ENCODE results near the gene PPP1R12B. TPM values are rescaled to one million over a fixed set of nuclear protein-coding genes. Genes with fewer than 3 reads are reported as not detected.
"Not testable (repeated sequence)": the region's sequence is repeated elsewhere in the genome, so short reads cannot be mapped to it uniquely, and the experiment has no call there.

Gene PPP1R12B
- polyA plus RNA-seq, 1 donor = 51.8 TPM

- not testable (repeated sequence) for H3K4me3 ChIP-seq (ENCODE audit: low read length); H3K27ac ChIP-seq (ENCODE audit: low read length); H3K36me3 ChIP-seq (ENCODE audit: control insufficient read depth, insufficient read depth, low read length); H3K9me3 ChIP-seq (ENCODE audit: control insufficient read depth, low read depth, low read length); H3K27me3 ChIP-seq (ENCODE audit: control insufficient read depth, insufficient read depth, low read length); H3K4me1 ChIP-seq (ENCODE audit: control insufficient read depth, insufficient read depth, low read length); DNase-seq
Measured at GRCh38 chr1:202417762-202418201, 69.3 kb downstream of the PPP1R12B start.

- not testable (repeated sequence) for H3K27me3 ChIP-seq (ENCODE audit: control insufficient read depth, insufficient read depth, low read length); H3K4me3 ChIP-seq (ENCODE audit: low read length); H3K4me1 ChIP-seq (ENCODE audit: control insufficient read depth, insufficient read depth, low read length); H3K36me3 ChIP-seq (ENCODE audit: control insufficient read depth, insufficient read depth, low read length); H3K27ac ChIP-seq (ENCODE audit: low read length); H3K9me3 ChIP-seq (ENCODE audit: control insufficient read depth, low read depth, low read length); DNase-seq
- WGBS (ENCODE audit: insufficient coverage, low lambda C conversion rate) = 100% methylated on average over 2 of the region's 3 CpGs
Measured at GRCh38 chr1:202419731-202420130, 71.2 kb downstream of the PPP1R12B start.

GRCh38 chr1:202420422-202421094, 72.1 kb downstream of the PPP1R12B start:
- not testable (repeated sequence) for H3K27me3 ChIP-seq (ENCODE audit: control insufficient read depth, insufficient read depth, low read length); H3K9me3 ChIP-seq (ENCODE audit: control insufficient read depth, low read depth, low read length); DNase-seq; H3K4me1 ChIP-seq (ENCODE audit: control insufficient read depth, insufficient read depth, low read length); H3K27ac ChIP-seq (ENCODE audit: low read length); H3K4me3 ChIP-seq (ENCODE audit: low read length); H3K36me3 ChIP-seq (ENCODE audit: control insufficient read depth, insufficient read depth, low read length)
- WGBS (ENCODE audit: insufficient coverage, low lambda C conversion rate) = 100% methylated on average over 1 of the region's 3 CpGs

GRCh38 chr1:202422709-202423108, 74.2 kb downstream of the PPP1R12B start:
- H3K9me3 ChIP-seq (ENCODE audit: control insufficient read depth, low read depth, low read length); H3K36me3 ChIP-seq (ENCODE audit: control insufficient read depth, insufficient read depth, low read length); H3K27me3 ChIP-seq (ENCODE audit: control insufficient read depth, insufficient read depth, low read length); DNase-seq; H3K4me1 ChIP-seq (ENCODE audit: control insufficient read depth, insufficient read depth, low read length); H3K4me3 ChIP-seq (ENCODE audit: low read length); H3K27ac ChIP-seq (ENCODE audit: low read length): not testable (repeated sequence)

- H3K9me3 ChIP-seq (ENCODE audit: control insufficient read depth, low read depth, low read length); H3K36me3 ChIP-seq (ENCODE audit: control insufficient read depth, insufficient read depth, low read length); H3K4me1 ChIP-seq (ENCODE audit: control insufficient read depth, insufficient read depth, low read length); DNase-seq; H3K27ac ChIP-seq (ENCODE audit: low read length); H3K4me3 ChIP-seq (ENCODE audit: low read length); H3K27me3 ChIP-seq (ENCODE audit: control insufficient read depth, insufficient read depth, low read length): not testable (repeated sequence)
- no CpG with 5 or more reads among the region's 5 CpGs for WGBS (ENCODE audit: insufficient coverage, low lambda C conversion rate)
Measured at GRCh38 chr1:202424260-202424659, 75.8 kb downstream of the PPP1R12B start.

GRCh38 chr1:202430111-202430510, 81.6 kb downstream of the PPP1R12B start:
- WGBS (ENCODE audit: insufficient coverage, low lambda C conversion rate) = no CpG with 5 or more reads among the region's 1 CpG
- H3K27ac ChIP-seq (ENCODE audit: low read length); H3K4me1 ChIP-seq (ENCODE audit: control insufficient read depth, insufficient read depth, low read length); DNase-seq; H3K9me3 ChIP-seq (ENCODE audit: control insufficient read depth, low read depth, low read length); H3K27me3 ChIP-seq (ENCODE audit: control insufficient read depth, insufficient read depth, low read length); H3K4me3 ChIP-seq (ENCODE audit: low read length): not testable (repeated sequence)
- peaks cover 18% of the 10 kb centered on the region for H3K36me3 ChIP-seq (ENCODE audit: control insufficient read depth, insufficient read depth, low read length)

- not testable (repeated sequence) for DNase-seq; H3K27me3 ChIP-seq (ENCODE audit: control insufficient read depth, insufficient read depth, low read length); H3K4me3 ChIP-seq (ENCODE audit: low read length); H3K9me3 ChIP-seq (ENCODE audit: control insufficient read depth, low read depth, low read length); H3K27ac ChIP-seq (ENCODE audit: low read length); H3K4me1 ChIP-seq (ENCODE audit: control insufficient read depth, insufficient read depth, low read length)
- no CpG with 5 or more reads among the region's 2 CpGs for WGBS (ENCODE audit: insufficient coverage, low lambda C conversion rate)
- H3K36me3 ChIP-seq (ENCODE audit: control insufficient read depth, insufficient read depth, low read length) = peaks cover 18% of the 10 kb centered on the region
Measured at GRCh38 chr1:202432338-202432737, 83.8 kb downstream of the PPP1R12B start.

- Histone ChIP-seq H3K4me1 (ENCODE audit: control insufficient read depth, insufficient read depth, low read length) (no peaks in the 10 kb centered on the region), H3K4me3 (ENCODE audit: low read length) (no peak overlapping the region), H3K27ac (ENCODE audit: low read length) (no peak overlapping the region), H3K27me3 (ENCODE audit: control insufficient read depth, insufficient read depth, low read length) (no peaks in the 10 kb centered on the region), H3K9me3 (ENCODE audit: control insufficient read depth, low read depth, low read length) (no peaks in the 10 kb centered on the region), H3K36me3 (ENCODE audit: control insufficient read depth, insufficient read depth, low read length) (peaks cover 23% of the 10 kb centered on the region)
- DNase-seq = no peak
- no CpG with 5 or more reads among the region's 3 CpGs for WGBS (ENCODE audit: insufficient coverage, low lambda C conversion rate)
Measured at GRCh38 chr1:202433155-202434043, 84.9 kb downstream of the PPP1R12B start.

- no peaks in the 10 kb centered on the region for H3K4me1 ChIP-seq (ENCODE audit: control insufficient read depth, insufficient read depth, low read length)
- peaks cover 29% of the 10 kb centered on the region for H3K36me3 ChIP-seq (ENCODE audit: control insufficient read depth, insufficient read depth, low read length)
- no peak overlapping the region for H3K27ac ChIP-seq (ENCODE audit: low read length)
- H3K4me3 ChIP-seq (ENCODE audit: low read length) = no peak overlapping the region
- no peaks in the 10 kb centered on the region for H3K9me3 ChIP-seq (ENCODE audit: control insufficient read depth, low read depth, low read length)
- peak in 1 of 2 donors; percentile 8 for DNase-seq
- H3K27me3 ChIP-seq (ENCODE audit: control insufficient read depth, insufficient read depth, low read length) = no peaks in the 10 kb centered on the region
Measured at GRCh38 chr1:202434059-202434458, 85.6 kb downstream of the PPP1R12B start.

GRCh38 chr1:202438393-202439174, 90.1 kb downstream of the PPP1R12B start:
- no CpG with 5 or more reads among the region's 37 CpGs for WGBS (ENCODE audit: insufficient coverage, low lambda C conversion rate)
- H3K27ac ChIP-seq (ENCODE audit: low read length) = no peak overlapping the region
- peaks cover 34% of the 10 kb centered on the region for H3K36me3 ChIP-seq (ENCODE audit: control insufficient read depth, insufficient read depth, low read length)
- H3K4me3 ChIP-seq (ENCODE audit: low read length) = no peak overlapping the region
- H3K9me3 ChIP-seq (ENCODE audit: control insufficient read depth, low read depth, low read length) = no peaks in the 10 kb centered on the region
- H3K4me1 ChIP-seq (ENCODE audit: control insufficient read depth, insufficient read depth, low read length) = peaks cover 4% of the 10 kb centered on the region
- DNase-seq = no peak
- H3K27me3 ChIP-seq (ENCODE audit: control insufficient read depth, insufficient read depth, low read length) = no peaks in the 10 kb centered on the region
